GM12865 (cell line): ENCODE data around the gene PRR15.
"Not testable (repeated sequence)": the region's sequence is repeated elsewhere in the genome, so short reads cannot be mapped to it uniquely, and the experiment has no call there.

Source experiments
- DNase-seq: peaks from one replicate; pipeline ENCODE4 v3.0.0; 2010; ENCODE audit warnings: low read depth
- H3K4me3 ChIP-seq: 2 replicates; pipeline ENCODE4 v1.5.1; 2011; ENCODE audit warnings: mild to moderate bottlenecking, low read depth, low read length, control low read depth
- CTCF ChIP-seq: IDR thresholded peaks from 2 replicates; pipeline ENCODE4 v1.5.1; 2011; ENCODE audit warnings: low read length, control low read depth, low read depth, inconsistent platforms; ENCODE audit not compliant: insufficient read depth; ENCODE audit errors: missing control alignments

The PRR15 gene

GRCh38 chr7:29563590-29564495 lies at the start of gene PRR15:
Gene PRR15, plus strand, starts transcription at chr7:29563835. Its CDS starts 2,495 bp downstream, at chr7:29566330.
- DNase-seq, result no peak
- no peak within 1 kb of the TSS for H3K4me3 ChIP-seq
- no peak for TF ChIP-seq CTCF

- no peak overlapping the region for H3K4me3 ChIP-seq
- DNase-seq, result no peak
- no peak for TF ChIP-seq CTCF
These were observed 47.1 kb upstream of the PRR15 start for GRCh38 chr7:29516491-29516890.

GRCh38 chr7:29518616-29519015 lies 45.0 kb upstream of the PRR15 start:
- no peak overlapping the region for H3K4me3 ChIP-seq
- no peak for DNase-seq
- no peak for TF ChIP-seq CTCF

GRCh38 chr7:29523728-29524127 lies 39.9 kb upstream of the PRR15 start:
- no peak overlapping the region for H3K4me3 ChIP-seq
- no peak for TF ChIP-seq CTCF
- DNase-seq, result no peak

- no peak for TF ChIP-seq CTCF
- no peak overlapping the region for H3K4me3 ChIP-seq
- no peak for DNase-seq
These were observed 36.0 kb upstream of the PRR15 start for GRCh38 chr7:29527505-29528108.

- not testable (repeated sequence) for H3K4me3 ChIP-seq, DNase-seq
These were observed 35.1 kb upstream of the PRR15 start for GRCh38 chr7:29528526-29528925.

GRCh38 chr7:29538389-29538788 lies 25.2 kb upstream of the PRR15 start:
- H3K4me3 ChIP-seq, result no peak overlapping the region
- no peak for DNase-seq
- TF ChIP-seq CTCF, result no peak
